Calu3 (cell line): Measurements from ENCODE around the gene UBXN1. TPM values are rescaled to one million over a fixed set of nuclear protein-coding genes. Genes with fewer than 3 reads are reported as not detected.

ENCODE experiments used
- BruUV-seq: library from RNA; stranded (reverse); fragments of 400-500 nt; replicated peaks from 2 replicates; lab custom pipeline; 2021; lab: Mats Ljungman, UMichigan
- CTCF ChIA-PET: fragments of 300-600 bp; sonication (Branson Sonifier 250); formaldehyde crosslinking; loops from one replicate; lab custom pipeline; 2022; ENCODE audit warnings: antibody characterized with exemption; lab: Charles Lee
- DNase-seq: peaks from one replicate; pipeline ENCODE4 v3.0.0; 2022
- H3K27ac Mint-ChIP-seq: one replicate; pipeline ENCODE4 v1.8.0; 2022; ENCODE audit warnings: mixed read lengths; ENCODE audit not compliant: unreplicated experiment
- H3K27me3 Mint-ChIP-seq: one replicate; pipeline ENCODE4 v1.8.0; 2022; ENCODE audit warnings: mixed read lengths; ENCODE audit not compliant: unreplicated experiment
- H3K36me3 Mint-ChIP-seq: one replicate; pipeline ENCODE4 v1.8.0; 2022; ENCODE audit warnings: mild to moderate bottlenecking, moderate library complexity, mixed read lengths; ENCODE audit not compliant: insufficient read depth, unreplicated experiment
- H3K4me1 Mint-ChIP-seq: one replicate; pipeline ENCODE4 v1.8.0; 2022; ENCODE audit warnings: mild to moderate bottlenecking, low read depth, mixed read lengths; ENCODE audit not compliant: unreplicated experiment
- H3K4me3 Mint-ChIP-seq: one replicate; pipeline ENCODE4 v1.8.0; 2022; ENCODE audit warnings: mild to moderate bottlenecking, low read depth, moderate library complexity, mixed read lengths; ENCODE audit not compliant: unreplicated experiment
- H3K9me3 Mint-ChIP-seq: one replicate; pipeline ENCODE4 v1.8.0; 2022; ENCODE audit warnings: low read depth, mixed read lengths; ENCODE audit not compliant: unreplicated experiment
- intact Hi-C: fragments of 100-400 bp; cut with micrococcal nuclease; formaldehyde crosslinking; loops from one replicate; pipeline ENCODE4 v1.10.0; 2022; ENCODE audit not compliant: unreplicated experiment
- total RNA-seq: library from RNA; stranded (reverse); gene quantifications from 2 replicates; pipeline ENCODE4 v1.2.3, GENCODE V29; 2022
- TF ChIP-seq, protein P1 (sequence below): fragments of 200-600 bp; IDR thresholded peaks from one replicate; pipeline ENCODE4 v1.8.0; 2022; ENCODE audit warnings: antibody characterized with exemption; ENCODE audit not compliant: unreplicated experiment

The UBXN1 gene
- total RNA-seq, 1 experiment from 2014 or later = 91.9 TPM

- H3K27ac Mint-ChIP-seq = no peak overlapping the region
Measured at GRCh38 chr11:62716206-62716605, 37.3 kb upstream of the UBXN1 start.

DNA sequence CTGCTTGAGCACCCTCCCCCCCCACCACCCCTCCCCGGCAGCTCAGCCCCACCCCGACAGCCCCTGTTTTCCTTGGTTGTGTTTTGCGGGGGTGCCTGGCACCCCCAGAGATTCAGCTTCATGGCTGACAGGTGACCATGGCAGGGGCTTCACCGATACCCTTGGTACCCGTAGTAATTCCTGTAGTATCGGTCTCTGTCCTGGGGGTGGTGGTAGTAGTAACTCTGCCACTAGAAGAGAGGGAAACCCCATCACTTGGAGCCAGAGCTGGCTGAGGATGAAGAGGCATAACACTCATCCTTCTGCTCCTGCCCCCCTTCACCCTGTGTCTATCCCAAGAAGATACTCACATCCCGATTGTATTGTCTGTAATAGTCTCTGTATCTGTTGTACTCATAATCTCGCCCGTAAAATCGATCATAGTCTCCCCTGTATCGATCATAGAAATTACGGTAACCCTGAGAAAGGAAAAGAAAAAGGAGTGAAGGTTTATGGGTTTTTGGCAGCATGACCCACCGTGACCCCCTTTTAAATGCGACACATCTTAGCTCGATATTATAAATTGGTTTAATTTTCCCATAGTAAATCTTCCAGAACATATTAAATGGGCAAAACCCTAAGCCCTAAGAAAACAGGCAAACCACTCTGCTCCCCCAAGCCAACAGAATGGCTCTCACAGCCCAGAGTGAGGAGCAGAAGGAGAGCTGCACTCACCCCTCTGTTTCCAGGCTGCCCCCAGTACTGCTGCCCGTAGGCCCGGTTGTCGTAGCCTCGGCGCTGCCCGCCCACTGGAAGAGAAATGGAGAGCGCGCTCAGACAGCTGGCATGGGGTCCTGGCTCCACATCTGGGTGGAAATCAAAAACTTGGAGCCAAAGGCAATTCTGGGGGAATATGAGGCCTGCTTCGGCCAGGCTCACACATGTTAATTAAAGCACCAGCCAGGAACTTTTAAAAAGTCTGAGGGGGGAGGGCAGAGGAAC lies 36.6 kb upstream of the UBXN1 start:
- intact Hi-C loops = no loop called here
- Mint-ChIP-seq H3K4me1 (peaks cover 44% of the 10 kb centered on the region), H3K4me3 (no peak overlapping the region), H3K36me3 (peaks cover 98% of the 10 kb centered on the region), H3K27ac (no peak overlapping the region), H3K27me3 (no peaks in the 10 kb centered on the region), H3K9me3 (no peaks in the 10 kb centered on the region)
- no TSS peak for BruUV-seq
- TF ChIP-seq, protein P1, sequence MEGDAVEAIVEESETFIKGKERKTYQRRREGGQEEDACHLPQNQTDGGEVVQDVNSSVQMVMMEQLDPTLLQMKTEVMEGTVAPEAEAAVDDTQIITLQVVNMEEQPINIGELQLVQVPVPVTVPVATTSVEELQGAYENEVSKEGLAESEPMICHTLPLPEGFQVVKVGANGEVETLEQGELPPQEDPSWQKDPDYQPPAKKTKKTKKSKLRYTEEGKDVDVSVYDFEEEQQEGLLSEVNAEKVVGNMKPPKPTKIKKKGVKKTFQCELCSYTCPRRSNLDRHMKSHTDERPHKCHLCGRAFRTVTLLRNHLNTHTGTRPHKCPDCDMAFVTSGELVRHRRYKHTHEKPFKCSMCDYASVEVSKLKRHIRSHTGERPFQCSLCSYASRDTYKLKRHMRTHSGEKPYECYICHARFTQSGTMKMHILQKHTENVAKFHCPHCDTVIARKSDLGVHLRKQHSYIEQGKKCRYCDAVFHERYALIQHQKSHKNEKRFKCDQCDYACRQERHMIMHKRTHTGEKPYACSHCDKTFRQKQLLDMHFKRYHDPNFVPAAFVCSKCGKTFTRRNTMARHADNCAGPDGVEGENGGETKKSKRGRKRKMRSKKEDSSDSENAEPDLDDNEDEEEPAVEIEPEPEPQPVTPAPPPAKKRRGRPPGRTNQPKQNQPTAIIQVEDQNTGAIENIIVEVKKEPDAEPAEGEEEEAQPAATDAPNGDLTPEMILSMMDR = no peak
- CTCF ChIA-PET = interaction anchor here (1.3 kb wide), 1 partner anchor 12 kb away, joined by 3 read pairs; the partner anchor contains the start of gene HNRNPUL2
- no peak for DNase-seq

More at GRCh38 chr11:62716206-62716605, 37.3 kb upstream of the UBXN1 start:
- H3K4me3 Mint-ChIP-seq = no peak overlapping the region
- no TSS peak for BruUV-seq
- DNase-seq = no peak
- H3K4me1 Mint-ChIP-seq = peaks cover 44% of the 10 kb centered on the region
- no peaks in the 10 kb centered on the region for H3K9me3 Mint-ChIP-seq
- CTCF ChIA-PET = interaction anchor here (1.3 kb wide), 1 partner anchor 11 kb away, joined by 3 read pairs; the partner anchor contains the start of gene HNRNPUL2
- H3K27me3 Mint-ChIP-seq = no peaks in the 10 kb centered on the region
- TF ChIP-seq, protein P1 = no peak
- intact Hi-C loops = no loop called here
- peaks cover 95% of the 10 kb centered on the region for H3K36me3 Mint-ChIP-seq

DNA sequence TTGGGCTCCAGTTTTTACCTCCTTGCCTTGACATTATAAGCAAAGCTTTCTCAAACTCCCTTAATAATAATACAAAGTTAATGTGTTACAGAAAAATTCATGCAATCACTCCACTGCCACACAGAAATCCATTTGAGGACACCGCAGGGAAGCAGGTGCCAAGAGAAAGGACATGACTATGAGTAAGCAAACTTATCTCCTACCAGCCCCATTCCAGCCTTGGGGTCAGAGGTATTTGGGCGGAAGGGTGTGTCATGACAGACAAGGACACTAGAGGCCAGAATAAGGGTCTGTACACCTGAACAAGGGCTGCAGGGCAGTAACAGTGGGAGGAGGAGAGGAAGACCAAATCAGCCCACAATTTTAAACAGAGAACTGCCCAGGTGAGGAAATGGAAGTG lies 34.5 kb upstream of the UBXN1 start:
- Mint-ChIP-seq H3K4me1 (peaks cover 48% of the 10 kb centered on the region), H3K27me3 (no peaks in the 10 kb centered on the region), H3K27ac (peak overlapping the region; percentile 95), H3K9me3 (no peaks in the 10 kb centered on the region), H3K4me3 (peak overlapping the region; percentile 64), H3K36me3 (peaks cover 98% of the 10 kb centered on the region)
- BruUV-seq = no TSS peak
- DNase-seq = peak; percentile 69
- CTCF ChIA-PET = interaction anchor here (1.0 to 1.4 kb wide), 2 partner anchors 73 to 92 kb away, joined by 3 read pairs; partner anchors contain the start of gene B3GAT3
- intact Hi-C loops = no loop called here
- TF ChIP-seq, protein P1 = no peak

GRCh38 chr11:62712861-62713260 lies 34.0 kb upstream of the UBXN1 start:
- intact Hi-C loops = no loop called here
- no peak for DNase-seq
- no peaks in the 10 kb centered on the region for H3K9me3 Mint-ChIP-seq
- peak overlapping the region; percentile 95 for H3K27ac Mint-ChIP-seq
- H3K36me3 Mint-ChIP-seq = peaks cover 98% of the 10 kb centered on the region
- peak overlapping the region; percentile 64 for H3K4me3 Mint-ChIP-seq
- H3K27me3 Mint-ChIP-seq = no peaks in the 10 kb centered on the region
- BruUV-seq = TSS peak; percentile 18
- CTCF ChIA-PET = interaction anchor here (1.4 kb wide), 1 partner anchor 74 kb away, joined by 3 read pairs; no protein-coding TSS in a partner anchor
- TF ChIP-seq, protein P1 = no peak
- peaks cover 48% of the 10 kb centered on the region for H3K4me1 Mint-ChIP-seq
